Activated B cell treated with CpG ODN at 0.5 μM for 24 hours (primary cell): ENCODE data around the gene VAMP7. TPM values are rescaled to one million over a fixed set of nuclear protein-coding genes. Genes with fewer than 3 reads are reported as not detected.

Experiments used
- ATAC-seq: fragments of 200-7000 bp; cut with Tn5 transposase; one replicate; pipeline ENCODE4 v1.10.0; 2021; ENCODE audit warnings: low read depth, mild to moderate bottlenecking, moderate library complexity
- CTCF ChIA-PET: fragments of 350-600 bp; sonication (Branson Sonifier 250); formaldehyde crosslinking; loops from one replicate; lab custom pipeline; 2021; ENCODE audit warnings: antibody characterized with exemption; lab: Charles Lee
- POLR2A ChIA-PET: fragments of 350-600 bp; sonication (Branson Sonifier 250); formaldehyde crosslinking; loops from one replicate; lab custom pipeline; 2021; ENCODE audit warnings: antibody characterized with exemption; lab: Charles Lee
- DNase-seq: peaks from one replicate; pipeline ENCODE4 v3.0.0; 2022
- H3K27ac Mint-ChIP-seq: one replicate; pipeline ENCODE4 v1.8.0; 2020; ENCODE audit warnings: mixed read lengths
- H3K27me3 Mint-ChIP-seq: one replicate; pipeline ENCODE4 v1.8.0; 2021; ENCODE audit warnings: mixed read lengths
- H3K36me3 Mint-ChIP-seq: one replicate; pipeline ENCODE4 v1.8.0; 2021; ENCODE audit warnings: low read depth, mixed read lengths
- H3K4me1 Mint-ChIP-seq: one replicate; pipeline ENCODE4 v1.8.0; 2021; ENCODE audit warnings: mixed read lengths
- H3K4me3 Mint-ChIP-seq: one replicate; pipeline ENCODE4 v1.8.0; 2020; ENCODE audit warnings: mild to moderate bottlenecking, mixed read lengths
- H3K9me3 Mint-ChIP-seq: one replicate; pipeline ENCODE4 v1.8.0; 2020; ENCODE audit warnings: mixed read lengths
- CTCF ChIP-seq: fragments of 200-600 bp; IDR thresholded peaks from one replicate; pipeline ENCODE4 v1.8.0; 2022; ENCODE audit warnings: antibody characterized with exemption, mild to moderate bottlenecking
- intact Hi-C: fragments of 100-400 bp; cut with micrococcal nuclease; formaldehyde crosslinking; loops from one replicate; pipeline ENCODE4 v1.15.1; 2024
- total RNA-seq: library from RNA; stranded (reverse); gene quantifications from 2 replicates; pipeline ENCODE4 v1.2.3, GENCODE V29; 2022

Gene VAMP7
- total RNA-seq, 1 donor from 2014 or later, result 25.7 TPM

- Mint-ChIP-seq H3K4me1 (peaks cover 14% of the 10 kb centered on the region), H3K9me3 (peaks cover 5% of the 10 kb centered on the region), H3K36me3 (peaks cover 52% of the 10 kb centered on the region), H3K4me3 (no peak overlapping the region), H3K27ac (no peak overlapping the region), H3K27me3 (no peaks in the 10 kb centered on the region)
- CTCF ChIA-PET, result no interaction called here
- DNase-seq (no peak), ATAC-seq (no peak)
- POLR2A ChIA-PET, result no interaction called here
- no peak for TF ChIP-seq CTCF
- intact Hi-C loops, result no loop called here
Observed at GRCh38 chrX:155888139-155888538, 7.0 kb downstream of the VAMP7 start.

- DNase-seq (no peak), ATAC-seq (no peak)
- H3K27me3 Mint-ChIP-seq, result no peaks in the 10 kb centered on the region
- CTCF ChIA-PET, result no interaction called here
- intact Hi-C loops, result no loop called here
- peaks cover 64% of the 10 kb centered on the region for H3K36me3 Mint-ChIP-seq
- no peak overlapping the region for H3K27ac Mint-ChIP-seq
- H3K9me3 Mint-ChIP-seq, result peaks cover 6% of the 10 kb centered on the region
- TF ChIP-seq CTCF, result no peak
- POLR2A ChIA-PET, result no interaction called here
- H3K4me3 Mint-ChIP-seq, result no peak overlapping the region
- peaks cover 14% of the 10 kb centered on the region for H3K4me1 Mint-ChIP-seq
Observed at GRCh38 chrX:155889328-155889727, 8.2 kb downstream of the VAMP7 start.

- ATAC-seq (no peak), DNase-seq (no peak)
- Mint-ChIP-seq H3K9me3 (peaks cover 7% of the 10 kb centered on the region), H3K4me1 (peaks cover 7% of the 10 kb centered on the region), H3K27ac (no peak overlapping the region), H3K36me3 (peaks cover 72% of the 10 kb centered on the region), H3K27me3 (no peaks in the 10 kb centered on the region), H3K4me3 (no peak overlapping the region)
- POLR2A ChIA-PET, result no interaction called here
- TF ChIP-seq CTCF, result no peak
- intact Hi-C loops, result no loop called here
- CTCF ChIA-PET, result no interaction called here
Observed at GRCh38 chrX:155891446-155892210, 10.5 kb downstream of the VAMP7 start.

- Mint-ChIP-seq H3K9me3 (peaks cover 7% of the 10 kb centered on the region), H3K27me3 (no peaks in the 10 kb centered on the region), H3K4me1 (peaks cover 3% of the 10 kb centered on the region), H3K27ac (no peak overlapping the region), H3K36me3 (peaks cover 77% of the 10 kb centered on the region), H3K4me3 (no peak overlapping the region)
- CTCF ChIA-PET, result no interaction called here
- DNase-seq, result no peak
- intact Hi-C loops, result no loop called here
- POLR2A ChIA-PET, result no interaction called here
- no peak for TF ChIP-seq CTCF
- ATAC-seq, result no peak
Observed at GRCh38 chrX:155893521-155893920, 12.4 kb downstream of the VAMP7 start.

GRCh38 chrX:155896512-155896911 lies 15.4 kb downstream of the VAMP7 start:
- Mint-ChIP-seq H3K27me3 (no peaks in the 10 kb centered on the region), H3K4me3 (no peak overlapping the region), H3K27ac (no peak overlapping the region), H3K9me3 (peaks cover 7% of the 10 kb centered on the region), H3K36me3 (peaks cover 81% of the 10 kb centered on the region), H3K4me1 (peaks cover 1% of the 10 kb centered on the region)
- ChIA-PET POLR2A (no interaction called here), CTCF (no interaction called here)
- ATAC-seq (no peak), DNase-seq (no peak)
- intact Hi-C loops, result no loop called here
- TF ChIP-seq CTCF, result no peak
